Stimulated activated CD4-positive, alpha-beta T cell treated with anti-CD3 and anti-CD28 coated beads, Interleukin-1b, Interleukin-23, amount 100 ng/mL, for 4 hours (primary cell): ENCODE measurements around the gene CYB5A.

Experiments used
- DNase-seq, 2 donors: peaks; one replicate each; pipeline ENCODE4 v3.0.0-alpha.2; 2020; ENCODE audit warnings: low read depth in 2 of 2

CYB5A gene

GRCh38 chr18:74244554-74244953 is 47.2 kb downstream of the CYB5A start:
- DNase-seq: no peak

- no peak for DNase-seq
Measured at GRCh38 chr18:74243127-74243526, 48.6 kb downstream of the CYB5A start.

- no peak for DNase-seq
Measured at GRCh38 chr18:74242438-74243096, 49.2 kb downstream of the CYB5A start.

- no peak for DNase-seq
Measured at GRCh38 chr18:74241970-74242369, 49.8 kb downstream of the CYB5A start.

- no peak for DNase-seq
Measured at GRCh38 chr18:74241426-74241825, 50.3 kb downstream of the CYB5A start.

- DNase-seq: no peak
Measured at GRCh38 chr18:74239567-74239966, 52.2 kb downstream of the CYB5A start.

- no peak for DNase-seq
Measured at GRCh38 chr18:74234326-74235171, 57.2 kb downstream of the CYB5A start.

- no peak for DNase-seq
Measured at GRCh38 chr18:74233933-74234325, 57.8 kb downstream of the CYB5A start.

- DNase-seq: no peak
Measured at GRCh38 chr18:74230922-74231714, 60.6 kb downstream of the CYB5A start.

- DNase-seq: no peak
Measured at GRCh38 chr18:74229891-74230290, 61.9 kb downstream of the CYB5A start.

GRCh38 chr18:74229005-74229404 is 62.8 kb downstream of the CYB5A start:
- no peak for DNase-seq

- no peak for DNase-seq
Measured at GRCh38 chr18:74228312-74228711, 63.5 kb downstream of the CYB5A start.

- DNase-seq: no peak
Measured at GRCh38 chr18:74226666-74227065, 65.1 kb downstream of the CYB5A start.

- DNase-seq: no peak
Measured at GRCh38 chr18:74226156-74226555, 65.6 kb downstream of the CYB5A start.

GRCh38 chr18:74225193-74225840 is 66.4 kb downstream of the CYB5A start:
- DNase-seq: no peak

GRCh38 chr18:74222710-74223494 is 68.9 kb downstream of the CYB5A start:
- no peak for DNase-seq

GRCh38 chr18:74221081-74221480 is 70.7 kb downstream of the CYB5A start:
- DNase-seq: no peak

GRCh38 chr18:74219056-74219455 is 72.7 kb downstream of the CYB5A start:
- no peak for DNase-seq

GRCh38 chr18:74217476-74218143 is 74.2 kb downstream of the CYB5A start:
- DNase-seq: no peak

GRCh38 chr18:74216661-74217110 is 75.1 kb downstream of the CYB5A start:
- no peak for DNase-seq
